Keratinocyte (primary cell): ENCODE results near the gene ARHGEF25. TPM values are rescaled to one million over a fixed set of nuclear protein-coding genes. Genes with fewer than 3 reads are reported as not detected.

Experiments used
- DNase-seq: peaks from one replicate; pipeline ENCODE4 v3.0.0-alpha.2; 2011; ENCODE audit warnings: low read depth, missing footprints, low spot score
- FAIRE-seq: peaks from 2 replicates; lab custom pipeline; 2011; peaks lifted over from hg19 to GRCh38; lab: Jason Lieb, UNC
- H2AFZ ChIP-seq: 2 replicates; pipeline ENCODE4 v1.6.0; 2012; ENCODE audit warnings: low read length, control low read depth, inconsistent platforms; ENCODE audit not compliant: control insufficient read depth
- H3K27ac ChIP-seq: 2 replicates; pipeline ENCODE4 v1.5.1; 2011; ENCODE audit warnings: low read length; ENCODE audit not compliant: control insufficient read depth, insufficient read depth
- H3K27me3 ChIP-seq: 3 replicates; pipeline ENCODE4 v1.6.0; 2011; ENCODE audit warnings: low read length; ENCODE audit not compliant: control insufficient read depth, insufficient read depth; ENCODE audit errors: extremely low read depth
- H3K36me3 ChIP-seq, 2 experiments: 2 replicates in 1 of 2; 3 replicates in 1 of 2; pipeline ENCODE4 v1.5.1; 2011; ENCODE audit warnings: low read length in 2 of 2, mild to moderate bottlenecking in 1 of 2; ENCODE audit not compliant: control insufficient read depth in 2 of 2, insufficient read depth in 2 of 2; ENCODE audit errors: extremely low read depth in 1 of 2
- H3K4me1 ChIP-seq: 3 replicates; pipeline ENCODE4 v1.5.1; 2011; ENCODE audit warnings: low read length; ENCODE audit not compliant: control insufficient read depth, insufficient read depth; ENCODE audit errors: extremely low read depth
- H3K4me2 ChIP-seq: 3 replicates; pipeline ENCODE4 v1.6.0; 2011; ENCODE audit warnings: low read depth, low read length; ENCODE audit not compliant: control insufficient read depth, insufficient read depth; ENCODE audit errors: extremely low read depth
- H3K4me3 ChIP-seq, 3 experiments: fragments of 200-600 bp in 1 of 3; sonication (generic) in 1 of 3; 2 replicates in 2 of 3; 3 replicates in 1 of 3; pipeline ENCODE4 v1.5.1; 2011 to 2016; ENCODE audit warnings: low read length in 3 of 3, mild to moderate bottlenecking in 3 of 3, control low read depth in 2 of 3, inconsistent platforms in 1 of 3, low read depth in 1 of 3, mixed read lengths in 1 of 3, mixed run types in 1 of 3, moderate library complexity in 1 of 3; ENCODE audit not compliant: control insufficient read depth in 2 of 3, insufficient read depth in 2 of 3; ENCODE audit errors: extremely low read depth in 1 of 3
- H3K79me2 ChIP-seq: 2 replicates; pipeline ENCODE4 v1.6.0; 2012; ENCODE audit warnings: low read length; ENCODE audit not compliant: control insufficient read depth, insufficient read depth
- H3K9ac ChIP-seq: 3 replicates; pipeline ENCODE4 v1.6.0; 2011; ENCODE audit warnings: low read length; ENCODE audit not compliant: control insufficient read depth, insufficient read depth; ENCODE audit errors: extremely low read depth
- H3K9me1 ChIP-seq: 3 replicates; pipeline ENCODE4 v1.6.0; 2011; ENCODE audit warnings: low read length; ENCODE audit not compliant: control insufficient read depth, insufficient read depth; ENCODE audit errors: extremely low read depth
- H3K9me3 ChIP-seq: 2 replicates; pipeline ENCODE4 v1.5.1; 2012; ENCODE audit warnings: low read depth, low read length; ENCODE audit not compliant: control insufficient read depth
- H4K20me1 ChIP-seq: 3 replicates; pipeline ENCODE4 v1.6.0; 2011; ENCODE audit warnings: low read length; ENCODE audit not compliant: control insufficient read depth, insufficient read depth; ENCODE audit errors: extremely low read depth
- EZH2 ChIP-seq: IDR thresholded peaks from one replicate; pipeline ENCODE4 v1.6.1; 2012; ENCODE audit warnings: inconsistent platforms, mild to moderate bottlenecking, low read length, moderate library complexity
- dilution Hi-C: fragments of 300-500 bp; cut with MboI; formaldehyde crosslinking; loops from one replicate; pipeline ENCODE4 v1.7.0; 2020; ENCODE audit warnings: low sequenced_read_pairs; ENCODE audit not compliant: extremely low pct_ligation_motif_present
- polyA plus RNA-seq, 5 experiments: library from polyadenylated mRNA; depleted of rRNA in 3 of 5; stranded (reverse) in 3 of 5; stranded (forward) in 1 of 5; unstranded in 1 of 5; fragments of >200 nt; gene quantifications; 1 replicate in 1 of 5; 2 replicates in 3 of 5; 3 replicates in 1 of 5; pipeline versions ENCODE4 v1.2.1 to v1.2.3, GENCODE V29; 2011 to 2012; ENCODE audit warnings: missing spikeins in 2 of 5, low read depth in 1 of 5, low replicate concordance in 1 of 5
- TF ChIP-seq, protein P1 (sequence below), 3 experiments: IDR thresholded peaks in 1 of 3; conservative IDR thresholded peaks in 1 of 3; optimal IDR thresholded peaks in 1 of 3; 2 replicates in 2 of 3; 3 replicates in 1 of 3; pipeline versions ENCODE3 to v1.5.1; 2011; ENCODE audit warnings: low read length in 3 of 3, mild to moderate bottlenecking in 3 of 3, moderate library complexity in 2 of 3, control low read depth in 1 of 3, inconsistent platforms in 1 of 3; ENCODE audit not compliant: insufficient read depth in 2 of 3; ENCODE audit errors: extremely low read depth in 1 of 3

ARHGEF25 gene
- polyA plus RNA-seq, 1 donor (not counting 4 experiments of a cell fraction or from before 2014, with no cell fraction given): 0.12 TPM

DNA sequence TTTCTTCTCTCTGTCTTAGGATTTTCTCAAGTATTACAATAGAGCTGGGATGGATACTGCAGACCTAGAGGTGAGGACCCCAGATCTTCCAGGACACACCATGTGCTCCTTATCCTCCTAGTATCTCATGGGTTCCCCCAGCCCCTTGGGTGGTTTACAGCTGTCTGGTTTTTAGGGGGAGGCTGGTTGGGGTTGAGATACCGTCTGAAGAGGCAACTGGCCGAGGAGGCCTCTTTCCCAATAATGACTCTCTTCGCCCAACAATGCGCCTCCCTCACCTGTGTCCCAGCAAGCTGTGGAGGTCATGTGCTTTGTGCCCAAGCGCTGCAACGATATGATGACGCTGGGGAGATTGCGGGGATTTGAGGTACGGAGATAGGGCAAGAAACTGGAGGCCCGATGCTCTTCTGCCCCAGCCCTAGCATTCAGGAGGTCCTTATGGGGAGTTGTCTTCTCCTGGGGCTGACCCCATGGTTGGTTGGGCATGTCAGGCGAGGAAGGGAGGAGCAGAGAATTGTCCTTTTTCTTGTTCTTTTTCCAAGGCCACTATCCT, 3.8 kb downstream of the ARHGEF25 start:
- Histone ChIP-seq H3K4me3 (no peak overlapping the region), H3K4me1 (peaks cover 5% of the 10 kb centered on the region), H3K36me3 (no peaks in the 10 kb centered on the region), H3K9me1 (no peaks in the 10 kb centered on the region), H2AFZ (no peak overlapping the region), H3K4me2 (no peak overlapping the region), H3K27ac (no peak overlapping the region), H3K79me2 (no peaks in the 10 kb centered on the region), H4K20me1 (no peaks in the 10 kb centered on the region), H3K27me3 (peaks cover 72% of the 10 kb centered on the region), H3K9me3 (no peaks in the 10 kb centered on the region), H3K9ac (no peak overlapping the region)
- DNase-seq (no peak), FAIRE-seq (no peak)
- TF ChIP-seq EZH2: no peak
- TF ChIP-seq, protein P1, sequence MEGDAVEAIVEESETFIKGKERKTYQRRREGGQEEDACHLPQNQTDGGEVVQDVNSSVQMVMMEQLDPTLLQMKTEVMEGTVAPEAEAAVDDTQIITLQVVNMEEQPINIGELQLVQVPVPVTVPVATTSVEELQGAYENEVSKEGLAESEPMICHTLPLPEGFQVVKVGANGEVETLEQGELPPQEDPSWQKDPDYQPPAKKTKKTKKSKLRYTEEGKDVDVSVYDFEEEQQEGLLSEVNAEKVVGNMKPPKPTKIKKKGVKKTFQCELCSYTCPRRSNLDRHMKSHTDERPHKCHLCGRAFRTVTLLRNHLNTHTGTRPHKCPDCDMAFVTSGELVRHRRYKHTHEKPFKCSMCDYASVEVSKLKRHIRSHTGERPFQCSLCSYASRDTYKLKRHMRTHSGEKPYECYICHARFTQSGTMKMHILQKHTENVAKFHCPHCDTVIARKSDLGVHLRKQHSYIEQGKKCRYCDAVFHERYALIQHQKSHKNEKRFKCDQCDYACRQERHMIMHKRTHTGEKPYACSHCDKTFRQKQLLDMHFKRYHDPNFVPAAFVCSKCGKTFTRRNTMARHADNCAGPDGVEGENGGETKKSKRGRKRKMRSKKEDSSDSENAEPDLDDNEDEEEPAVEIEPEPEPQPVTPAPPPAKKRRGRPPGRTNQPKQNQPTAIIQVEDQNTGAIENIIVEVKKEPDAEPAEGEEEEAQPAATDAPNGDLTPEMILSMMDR (optimal IDR thresholded peaks at IDR 0.05 in 1 of 3, IDR thresholded peaks at IDR 0.05 in 1 of 3, conservative IDR thresholded peaks at IDR 0.05 in 1 of 3; ENCODE audit: extremely low read depth in 1 of 3, insufficient read depth in 2 of 3, low read length in 3 of 3): no peak
- dilution Hi-C loops: no loop called here

DNA sequence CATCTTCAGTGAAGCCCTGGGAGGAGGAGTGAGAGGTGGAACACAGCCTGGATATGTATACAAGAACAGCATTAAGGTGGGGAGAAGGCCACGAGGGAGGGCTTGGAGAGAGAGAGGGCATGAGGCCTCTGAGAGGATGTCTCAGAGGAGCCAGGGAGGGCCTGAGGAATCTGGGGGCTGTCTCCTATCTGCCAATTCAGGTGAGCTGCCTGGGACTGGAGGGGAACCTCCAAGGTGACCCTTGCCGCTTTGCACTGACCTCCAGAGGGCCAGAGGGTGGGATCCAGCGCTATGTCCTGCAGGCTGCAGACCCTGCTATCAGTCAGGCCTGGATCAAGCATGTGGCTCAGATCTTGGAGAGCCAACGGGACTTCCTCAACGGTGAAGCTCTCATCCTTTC, 4.4 kb downstream of the ARHGEF25 start:
- Histone ChIP-seq H2AFZ (no peak overlapping the region), H3K4me3 (no peak overlapping the region), H3K4me2 (no peak overlapping the region), H3K27ac (no peak overlapping the region), H4K20me1 (no peaks in the 10 kb centered on the region), H3K9ac (no peak overlapping the region), H3K79me2 (no peaks in the 10 kb centered on the region), H3K36me3 (no peaks in the 10 kb centered on the region), H3K9me3 (no peaks in the 10 kb centered on the region), H3K4me1 (peaks cover 6% of the 10 kb centered on the region), H3K27me3 (peaks cover 73% of the 10 kb centered on the region), H3K9me1 (no peaks in the 10 kb centered on the region)
- TF ChIP-seq, protein P1 (optimal IDR thresholded peaks at IDR 0.05 in 1 of 3, IDR thresholded peaks at IDR 0.05 in 1 of 3, conservative IDR thresholded peaks at IDR 0.05 in 1 of 3; ENCODE audit: extremely low read depth in 1 of 3, insufficient read depth in 2 of 3, low read length in 3 of 3): no peak
- TF ChIP-seq EZH2: no peak
- no peak for FAIRE-seq
- DNase-seq: no peak
- dilution Hi-C loops: no loop called here
